ENCODE data around the gene DMAC2L.
"Not testable (repeated sequence)": the region's sequence is repeated elsewhere in the genome, so short reads cannot be mapped to it uniquely, and the experiment has no call there.

Gene DMAC2L

GRCh38 chr14:50331596-50331995 lies 19.5 kb downstream of the DMAC2L start:
- DNase-seq: no peak

- DNase-seq: no peak
Measured at GRCh38 chr14:50333014-50333509, 20.9 kb downstream of the DMAC2L start.

GRCh38 chr14:50334211-50334610 lies 22.1 kb downstream of the DMAC2L start:
- no peak for DNase-seq

- no peak for DNase-seq
Measured at GRCh38 chr14:50335389-50335788, 23.3 kb downstream of the DMAC2L start.

- DNase-seq: no peak
Measured at GRCh38 chr14:50335989-50336824, 24.1 kb downstream of the DMAC2L start.

- DNase-seq: no peak
Measured at GRCh38 chr14:50338587-50338986, 26.5 kb downstream of the DMAC2L start.

GRCh38 chr14:50339178-50339804 lies 27.2 kb downstream of the DMAC2L start:
- no peak for DNase-seq

GRCh38 chr14:50340045-50340444 lies 27.9 kb downstream of the DMAC2L start:
- DNase-seq: no peak

- DNase-seq: no peak
Measured at GRCh38 chr14:50340963-50341362, 28.8 kb downstream of the DMAC2L start.

- DNase-seq: peak; percentile 58
Measured at GRCh38 chr14:50342221-50343078, 30.3 kb downstream of the DMAC2L start.

- no peak for DNase-seq
Measured at GRCh38 chr14:50343434-50343833, 31.3 kb downstream of the DMAC2L start.

GRCh38 chr14:50344116-50344775 lies 32.1 kb downstream of the DMAC2L start:
- no peak for DNase-seq

- no peak for DNase-seq
Measured at GRCh38 chr14:50344876-50345563, 32.9 kb downstream of the DMAC2L start.

- DNase-seq: no peak
Measured at GRCh38 chr14:50345846-50346422, 33.8 kb downstream of the DMAC2L start.

GRCh38 chr14:50347521-50347920 lies 35.4 kb downstream of the DMAC2L start:
- no peak for DNase-seq

GRCh38 chr14:50348933-50349332 lies 36.8 kb downstream of the DMAC2L start:
- no peak for DNase-seq

- DNase-seq: no peak
Measured at GRCh38 chr14:50350975-50351374, 38.9 kb downstream of the DMAC2L start.

- DNase-seq: no peak
Measured at GRCh38 chr14:50352584-50352983, 40.5 kb downstream of the DMAC2L start.

GRCh38 chr14:50353126-50353525 lies 41.0 kb downstream of the DMAC2L start:
- no peak for DNase-seq

GRCh38 chr14:50354527-50354926 lies 42.4 kb downstream of the DMAC2L start:
- no peak for DNase-seq

- DNase-seq: no peak
Measured at GRCh38 chr14:50355692-50356091, 43.6 kb downstream of the DMAC2L start.

- not testable (repeated sequence) for DNase-seq
Measured at GRCh38 chr14:50356283-50356682, 44.2 kb downstream of the DMAC2L start.

Data from CD4-positive, alpha-beta T cell treated with Interleukin-15 for 1 hour (primary cell).